ENCODE results near the gene VPS51.
A peak's percentile ranks its signal among the peaks of the same experiment; 100 is the strongest.

VPS51 gene

DNA sequence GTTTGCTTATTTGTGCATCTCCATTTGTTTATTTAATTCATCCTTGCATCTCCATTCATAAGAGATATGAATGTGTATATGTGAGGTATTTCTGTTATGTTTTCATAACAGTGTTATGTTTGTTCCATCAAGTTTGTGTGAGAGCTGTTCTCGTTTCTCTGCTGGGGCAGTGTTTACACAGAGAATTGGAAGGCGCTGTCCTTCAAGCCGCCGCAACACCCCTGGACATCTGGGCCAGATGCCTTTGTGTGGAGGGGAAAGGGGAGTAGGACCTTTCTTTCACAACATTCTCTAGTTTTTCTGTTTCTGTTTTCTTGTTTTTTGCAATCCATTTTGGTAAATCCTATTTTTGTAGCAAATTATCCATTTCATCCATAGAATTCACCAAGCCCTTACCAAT lies 8.6 kb downstream of the VPS51 start:
- TF ChIP-seq ZFX (IDR thresholded peaks at IDR 0.05; ENCODE audit: borderline replicate concordance) (no peak), CTCF (IDR thresholded peaks at IDR 0.05) (no peak)
- peak overlapping the region; percentile 92 for H3K27ac ChIP-seq

DNA sequence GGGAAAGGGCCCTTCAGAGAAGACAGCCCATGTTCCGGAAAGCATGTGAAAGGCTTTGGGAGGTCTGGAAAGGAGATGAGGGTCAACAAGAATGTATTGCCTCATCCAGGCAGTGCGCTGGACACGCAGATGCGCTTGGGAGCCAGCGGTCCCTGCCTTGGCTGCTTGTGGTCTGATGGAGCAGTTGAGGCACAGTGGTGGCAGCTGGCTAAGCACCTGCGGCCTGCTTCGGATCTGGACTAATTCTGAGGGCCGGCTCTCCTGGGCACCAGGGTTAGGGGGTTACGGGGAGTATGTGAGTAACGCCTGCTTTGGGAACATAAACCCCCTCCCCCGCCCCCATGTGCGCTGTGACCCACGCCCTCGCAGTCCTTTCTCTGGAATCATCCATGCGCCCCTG lies 11.1 kb downstream of the VPS51 start:
- TF ChIP-seq CTCF (IDR thresholded peaks at IDR 0.05) (no peak), ZFX (IDR thresholded peaks at IDR 0.05; ENCODE audit: borderline replicate concordance) (no peak)
- H3K27ac ChIP-seq = no peak overlapping the region

DNA sequence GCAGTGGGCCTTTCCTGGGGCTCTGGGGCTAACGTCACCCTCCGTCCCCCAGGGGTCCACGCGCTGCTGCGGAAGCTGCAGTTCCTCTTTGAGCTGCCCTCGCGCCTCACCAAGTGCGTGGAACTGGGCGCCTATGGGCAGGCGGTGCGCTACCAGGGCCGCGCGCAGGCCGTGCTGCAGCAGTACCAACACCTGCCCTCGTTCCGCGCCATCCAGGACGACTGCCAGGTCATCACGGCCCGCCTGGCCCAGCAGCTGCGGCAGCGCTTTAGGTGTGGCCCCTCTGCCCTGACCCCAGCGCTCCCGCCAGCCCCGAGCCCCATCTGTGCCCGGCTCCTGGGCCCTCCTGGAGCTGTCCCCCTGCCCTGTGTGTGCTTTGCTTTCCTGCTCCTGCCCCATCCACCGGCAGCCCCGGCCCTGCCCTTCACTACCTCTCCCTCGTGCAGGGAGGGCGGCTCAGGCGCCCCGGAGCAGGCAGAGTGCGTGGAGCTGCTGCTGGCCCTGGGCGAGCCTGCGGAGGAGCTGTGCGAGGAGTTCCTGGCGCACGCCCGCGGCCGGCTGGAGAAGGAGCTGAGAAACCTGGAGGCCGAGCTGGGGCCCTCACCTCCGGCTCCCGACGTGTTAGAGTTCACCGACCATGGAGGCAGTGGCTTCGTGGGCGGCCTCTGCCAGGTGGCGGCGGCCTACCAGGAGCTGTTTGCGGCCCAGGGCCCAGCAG lies 11.9 kb downstream of the VPS51 start:
- TF ChIP-seq CTCF (IDR thresholded peaks at IDR 0.05) (no peak), ZFX (IDR thresholded peaks at IDR 0.05; ENCODE audit: borderline replicate concordance) (no peak)

GRCh38 chr11:65108469-65109123 lies 12.6 kb downstream of the VPS51 start:
- no peak for TF ChIP-seq ZFX (IDR thresholded peaks at IDR 0.05; ENCODE audit: borderline replicate concordance)
- TF ChIP-seq CTCF (IDR thresholded peaks at IDR 0.05) = no peak
- no peak overlapping the region for H3K27ac ChIP-seq

More for the DNA sequence above, 11.9 kb downstream of the VPS51 start:
- no peak overlapping the region for H3K27ac ChIP-seq

- TF ChIP-seq ZFX (IDR thresholded peaks at IDR 0.05; ENCODE audit: borderline replicate concordance) (no peak), CTCF (IDR thresholded peaks at IDR 0.05) (no peak)
- H3K27ac ChIP-seq = peak overlapping the region; percentile 99; the same call in 1 of the 2 replicates
Measured at GRCh38 chr11:65109231-65110198, 13.5 kb downstream of the VPS51 start.

GRCh38 chr11:65110354-65110861 lies 14.4 kb downstream of the VPS51 start:
- peak overlapping the region; percentile 99 for H3K27ac ChIP-seq
- TF ChIP-seq ZFX (IDR thresholded peaks at IDR 0.05; ENCODE audit: borderline replicate concordance) = no peak
- TF ChIP-seq CTCF (IDR thresholded peaks at IDR 0.05) = peak; percentile 96
